HG02981 (cell line): Measurements from ENCODE around the gene C2CD2.

Experiments used
- ATAC-seq: cut with Tn5 transposase; IDR thresholded peaks from one replicate; pipeline ENCODE4 v1.9.1; 2021; ENCODE audit warnings: mild to moderate bottlenecking, moderate library complexity; ENCODE audit not compliant: unreplicated experiment

The C2CD2 gene

GRCh38 chr21:41975391-41976272, 21.8 kb upstream of the C2CD2 start:
- no peak for ATAC-seq

GRCh38 chr21:41974752-41975053, 20.9 kb upstream of the C2CD2 start:
- ATAC-seq, result no peak

- ATAC-seq, result no peak
These were observed 20.3 kb upstream of the C2CD2 start for GRCh38 chr21:41973861-41974751.

GRCh38 chr21:41973427-41973831, 19.6 kb upstream of the C2CD2 start:
- no peak for ATAC-seq

GRCh38 chr21:41972511-41973205, 18.8 kb upstream of the C2CD2 start:
- no peak for ATAC-seq

GRCh38 chr21:41971891-41972290, 18.1 kb upstream of the C2CD2 start:
- ATAC-seq, result no peak

- no peak for ATAC-seq
These were observed 17.2 kb upstream of the C2CD2 start for GRCh38 chr21:41970751-41971653.

GRCh38 chr21:41970106-41970391, 16.2 kb upstream of the C2CD2 start:
- no peak for ATAC-seq

- ATAC-seq, result no peak
These were observed 13.9 kb upstream of the C2CD2 start for GRCh38 chr21:41967708-41968107.

GRCh38 chr21:41966872-41967621, 13.2 kb upstream of the C2CD2 start:
- ATAC-seq, result no peak

- ATAC-seq, result no peak
These were observed 12.4 kb upstream of the C2CD2 start for GRCh38 chr21:41966041-41966833.

- ATAC-seq, result no peak
These were observed 11.7 kb upstream of the C2CD2 start for GRCh38 chr21:41965461-41966013.

- no peak for ATAC-seq
These were observed 11.2 kb upstream of the C2CD2 start for GRCh38 chr21:41965045-41965444.

GRCh38 chr21:41964171-41964570, 10.4 kb upstream of the C2CD2 start:
- no peak for ATAC-seq

- no peak for ATAC-seq
These were observed 8.7 kb upstream of the C2CD2 start for GRCh38 chr21:41962425-41962966.

- ATAC-seq, result no peak
These were observed 7.9 kb upstream of the C2CD2 start for GRCh38 chr21:41961753-41962152.

- no peak for ATAC-seq
These were observed 7.5 kb upstream of the C2CD2 start for GRCh38 chr21:41961282-41961701.

GRCh38 chr21:41960386-41960785, 6.6 kb upstream of the C2CD2 start:
- ATAC-seq, result no peak
